ENCODE data around the gene RESP18.

Gene RESP18

GRCh38 chr2:219306047-219306446 lies 26.5 kb downstream of the RESP18 start:
- no peak for ATAC-seq
- H3K36me3 Mint-ChIP-seq (ENCODE audit: low read depth) = no peaks in the 10 kb centered on the region
- H3K4me3 Mint-ChIP-seq = no peak overlapping the region

GRCh38 chr2:219304223-219304622 lies 28.3 kb downstream of the RESP18 start:
- Mint-ChIP-seq H3K4me1 (peaks cover 2% of the 10 kb centered on the region), H3K4me3 (no peak overlapping the region), H3K36me3 (ENCODE audit: low read depth) (no peaks in the 10 kb centered on the region), H3K27ac (no peak overlapping the region), H3K9me3 (no peaks in the 10 kb centered on the region), H3K27me3 (peaks cover 31% of the 10 kb centered on the region)
- DNase-seq (no peak), ATAC-seq (no peak)

More at GRCh38 chr2:219306047-219306446, 26.5 kb downstream of the RESP18 start:
- no peaks in the 10 kb centered on the region for H3K9me3 Mint-ChIP-seq
- H3K4me1 Mint-ChIP-seq = peaks cover 5% of the 10 kb centered on the region
- H3K27me3 Mint-ChIP-seq = peaks cover 36% of the 10 kb centered on the region
- no peak overlapping the region for H3K27ac Mint-ChIP-seq
- DNase-seq = no peak

GRCh38 chr2:219302412-219302968 lies 30.1 kb downstream of the RESP18 start:
- ATAC-seq (no peak), DNase-seq (no peak)
- Mint-ChIP-seq H3K27ac (no peak overlapping the region), H3K9me3 (no peaks in the 10 kb centered on the region), H3K36me3 (ENCODE audit: low read depth) (no peaks in the 10 kb centered on the region), H3K27me3 (peaks cover 21% of the 10 kb centered on the region), H3K4me1 (peaks cover 7% of the 10 kb centered on the region), H3K4me3 (no peak overlapping the region)

- H3K4me3 Mint-ChIP-seq = no peak overlapping the region
- H3K27ac Mint-ChIP-seq = no peak overlapping the region
- ATAC-seq (no peak), DNase-seq (no peak)
- H3K4me1 Mint-ChIP-seq = peaks cover 15% of the 10 kb centered on the region
- no peaks in the 10 kb centered on the region for H3K36me3 Mint-ChIP-seq (ENCODE audit: low read depth)
- H3K27me3 Mint-ChIP-seq = peaks cover 21% of the 10 kb centered on the region
- no peaks in the 10 kb centered on the region for H3K9me3 Mint-ChIP-seq
Measured at GRCh38 chr2:219300022-219300421, 32.5 kb downstream of the RESP18 start.

GRCh38 chr2:219299372-219299760 lies 33.2 kb downstream of the RESP18 start:
- no peaks in the 10 kb centered on the region for H3K9me3 Mint-ChIP-seq
- H3K27me3 Mint-ChIP-seq = peaks cover 16% of the 10 kb centered on the region
- no peak overlapping the region for H3K27ac Mint-ChIP-seq
- peaks cover 17% of the 10 kb centered on the region for H3K4me1 Mint-ChIP-seq
- DNase-seq (no peak), ATAC-seq (no peak)
- H3K4me3 Mint-ChIP-seq = peak overlapping the region; percentile 43
- no peaks in the 10 kb centered on the region for H3K36me3 Mint-ChIP-seq (ENCODE audit: low read depth)

GRCh38 chr2:219298759-219299371 lies 33.7 kb downstream of the RESP18 start:
- Mint-ChIP-seq H3K27me3 (peaks cover 16% of the 10 kb centered on the region), H3K9me3 (no peaks in the 10 kb centered on the region), H3K27ac (no peak overlapping the region), H3K4me1 (peaks cover 22% of the 10 kb centered on the region), H3K4me3 (peak overlapping the region; percentile 43), H3K36me3 (ENCODE audit: low read depth) (no peaks in the 10 kb centered on the region)
- DNase-seq (peak; percentile 96), ATAC-seq (peak; percentile 67)

GRCh38 chr2:219297766-219298456 lies 34.6 kb downstream of the RESP18 start:
- H3K27me3 Mint-ChIP-seq = peaks cover 16% of the 10 kb centered on the region
- no peak for DNase-seq
- no peaks in the 10 kb centered on the region for H3K9me3 Mint-ChIP-seq
- ATAC-seq = no peak
- no peaks in the 10 kb centered on the region for H3K36me3 Mint-ChIP-seq (ENCODE audit: low read depth)
- no peak overlapping the region for H3K27ac Mint-ChIP-seq
- H3K4me1 Mint-ChIP-seq = peaks cover 23% of the 10 kb centered on the region
- no peak overlapping the region for H3K4me3 Mint-ChIP-seq

GRCh38 chr2:219296631-219297391 lies 35.7 kb downstream of the RESP18 start:
- DNase-seq (no peak), ATAC-seq (no peak)
- Mint-ChIP-seq H3K36me3 (ENCODE audit: low read depth) (no peaks in the 10 kb centered on the region), H3K9me3 (no peaks in the 10 kb centered on the region), H3K4me1 (peaks cover 23% of the 10 kb centered on the region), H3K27ac (no peak overlapping the region), H3K4me3 (no peak overlapping the region), H3K27me3 (peaks cover 16% of the 10 kb centered on the region)

GRCh38 chr2:219296142-219296541 lies 36.4 kb downstream of the RESP18 start:
- peaks cover 23% of the 10 kb centered on the region for H3K4me1 Mint-ChIP-seq
- DNase-seq (no peak), ATAC-seq (no peak)
- no peak overlapping the region for H3K4me3 Mint-ChIP-seq
- peaks cover 15% of the 10 kb centered on the region for H3K27me3 Mint-ChIP-seq
- peak overlapping the region; percentile 71 for H3K27ac Mint-ChIP-seq
- no peaks in the 10 kb centered on the region for H3K36me3 Mint-ChIP-seq (ENCODE audit: low read depth)
- H3K9me3 Mint-ChIP-seq = no peaks in the 10 kb centered on the region

GRCh38 chr2:219294356-219295351 lies 37.9 kb downstream of the RESP18 start:
- H3K4me3 Mint-ChIP-seq = peak overlapping the region; percentile 78
- H3K27me3 Mint-ChIP-seq = peaks cover 6% of the 10 kb centered on the region
- peak overlapping the region; percentile 71 for H3K27ac Mint-ChIP-seq
- DNase-seq (peak; percentile 93), ATAC-seq (peak; percentile 79)
- H3K9me3 Mint-ChIP-seq = no peaks in the 10 kb centered on the region
- peaks cover 23% of the 10 kb centered on the region for H3K4me1 Mint-ChIP-seq
- no peaks in the 10 kb centered on the region for H3K36me3 Mint-ChIP-seq (ENCODE audit: low read depth)

- DNase-seq = no peak
- peak overlapping the region; percentile 71 for H3K27ac Mint-ChIP-seq
Measured at GRCh38 chr2:219293736-219294231, 38.8 kb downstream of the RESP18 start.

GRCh38 chr2:219292616-219293015 lies 39.9 kb downstream of the RESP18 start:
- Mint-ChIP-seq H3K27me3 (peaks cover 3% of the 10 kb centered on the region), H3K9me3 (no peaks in the 10 kb centered on the region), H3K36me3 (ENCODE audit: low read depth) (no peaks in the 10 kb centered on the region), H3K27ac (no peak overlapping the region), H3K4me1 (peaks cover 16% of the 10 kb centered on the region), H3K4me3 (no peak overlapping the region)
- no peak for ATAC-seq
- no peak for DNase-seq

More at GRCh38 chr2:219293736-219294231, 38.8 kb downstream of the RESP18 start:
- Mint-ChIP-seq H3K4me1 (peaks cover 20% of the 10 kb centered on the region), H3K27me3 (peaks cover 3% of the 10 kb centered on the region), H3K9me3 (no peaks in the 10 kb centered on the region), H3K36me3 (ENCODE audit: low read depth) (no peaks in the 10 kb centered on the region), H3K4me3 (peak overlapping the region; percentile 78)
- ATAC-seq = no peak

- H3K36me3 Mint-ChIP-seq (ENCODE audit: low read depth) = no peaks in the 10 kb centered on the region
- H3K4me1 Mint-ChIP-seq = peaks cover 16% of the 10 kb centered on the region
- no peak overlapping the region for H3K27ac Mint-ChIP-seq
- no peak overlapping the region for H3K4me3 Mint-ChIP-seq
- no peaks in the 10 kb centered on the region for H3K9me3 Mint-ChIP-seq
- peaks cover 3% of the 10 kb centered on the region for H3K27me3 Mint-ChIP-seq
- no peak for ATAC-seq
- no peak for DNase-seq
Measured at GRCh38 chr2:219291910-219292490, 40.5 kb downstream of the RESP18 start.
